HEK293T (cell line): ENCODE measurements around the gene FAM53B.

Experiments
- FOXM1 ChIP-seq: fragments of 450-650 bp; IDR thresholded peaks from 2 replicates; pipeline ENCODE4 v1.6.1; 2017; ENCODE audit warnings: mild to moderate bottlenecking, borderline replicate concordance
- HDGF ChIP-seq: fragments of 450-650 bp; IDR thresholded peaks from 2 replicates; pipeline ENCODE4 v1.6.1; 2017; ENCODE audit warnings: antibody characterized with exemption, borderline replicate concordance
- NFRKB ChIP-seq: fragments of 450-650 bp; IDR thresholded peaks from 2 replicates; pipeline ENCODE4 v1.6.1; 2016; ENCODE audit warnings: mild to moderate bottlenecking, moderate library complexity
- SP1 ChIP-seq: fragments of 450-650 bp; IDR thresholded peaks from 2 replicates; pipeline ENCODE4 v1.6.1; 2017
- TARDBP ChIP-seq: fragments of 450-650 bp; IDR thresholded peaks from 2 replicates; pipeline ENCODE4 v1.6.1; 2016

DNA sequence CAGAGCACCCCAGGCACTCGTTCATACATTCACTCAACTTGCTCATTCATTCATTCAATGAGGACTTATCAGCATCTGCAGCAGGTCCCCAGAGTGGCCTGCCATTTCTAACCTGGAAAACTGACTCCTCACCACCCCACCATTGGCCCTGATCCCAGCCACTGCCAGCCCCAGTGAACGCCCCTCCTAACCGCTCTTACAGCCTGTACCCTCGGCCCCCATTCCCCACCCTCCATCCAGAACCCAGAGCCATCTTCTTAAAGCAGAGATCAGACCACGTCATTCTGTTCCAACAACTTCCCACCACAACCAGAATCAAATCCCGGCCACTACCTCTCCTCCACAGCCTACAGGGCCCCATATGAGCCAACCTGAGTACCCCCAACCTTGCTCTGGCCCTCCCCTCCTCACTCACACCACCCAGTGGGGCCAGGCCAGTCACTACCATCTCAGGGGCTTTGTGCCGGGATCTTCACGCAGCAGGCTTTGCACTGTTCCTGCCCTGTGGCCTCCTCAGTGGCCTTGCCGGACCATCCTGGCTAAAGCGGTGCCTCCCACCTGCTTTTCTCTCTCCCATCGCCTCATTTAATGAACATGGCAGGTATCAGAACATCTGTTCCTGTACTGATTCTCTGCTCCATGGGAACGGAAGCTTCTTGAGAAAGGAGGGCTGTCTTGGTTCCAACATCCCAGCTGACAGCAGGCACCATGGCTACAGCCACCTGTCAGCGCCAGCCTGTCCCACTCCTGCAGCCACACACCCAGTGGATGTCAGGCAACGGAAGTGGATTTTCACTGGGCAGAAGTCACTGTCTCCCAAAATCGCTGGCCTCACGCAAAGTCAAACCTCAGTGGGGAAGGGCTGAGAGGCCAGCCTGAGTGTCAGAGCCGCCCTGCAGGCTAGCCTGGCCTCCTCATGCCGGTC, 45.4 kb downstream of the FAM53B start:
- TF ChIP-seq HDGF, result no peak
- no peak for TF ChIP-seq TARDBP
- TF ChIP-seq SP1, result no peak
- no peak for TF ChIP-seq FOXM1
- TF ChIP-seq NFRKB, result no peak
